Measurements from ENCODE around the gene SOX11. TPM values are rescaled to one million over a fixed set of nuclear protein-coding genes. Genes with fewer than 3 reads are reported as not detected.
A peak's percentile ranks its signal among the peaks of the same experiment; 100 is the strongest.

The SOX11 gene
- total RNA-seq, 8 experiments from 2014 or later = 0.10 to 221 (median 81.3) TPM

GRCh38 chr2:5692561-5693286 lies 540 bp downstream of the SOX11 start:
- 0 to 2% methylated on average over 5 to 20 of the region's 69 CpGs; no CpG with 5 or more reads in 8 of the 10 experiments for WGBS, 10 experiments
- Histone ChIP-seq H3K4me1 (replicated peaks in 1 of 2) (peaks cover 5 to 17% of the 10 kb centered on the region in 2 donors), H3K27ac (peak overlapping the region; percentile 68 to 83), H3K4me3 (peak overlapping the region; percentile 42 to 77 (median 69))
- ATAC-seq (replicated peaks in 6 of 8) = peak in 6 of 8 experiments; percentile 7 to 22 (median 14)
- in situ Hi-C loops (cut with MboI; ENCODE audit: low pct_unique_long_range_greater_than_20kb in 2 of 9, low sequenced_read_pairs in 9 of 9, unreplicated experiment in 9 of 9) = loop anchor here in 1 of 9 experiments (10.0 to 25.0 kb wide), 2 partner anchors 292 to 1730 kb away; no protein-coding TSS in a partner anchor

GRCh38 chr2:5693287-5694201 lies 1.4 kb downstream of the SOX11 start:
- peak in 1 of 8 experiments; percentile 1 for ATAC-seq (replicated peaks in 6 of 8)
- Histone ChIP-seq H3K27ac (peak overlapping the region; percentile 68 to 83), H3K4me3 (peak overlapping the region; percentile 42 to 77 (median 69)), H3K4me1 (replicated peaks in 1 of 2) (peaks cover 2 to 11% of the 10 kb centered on the region in 2 donors)
- in situ Hi-C loops (cut with MboI; ENCODE audit: low pct_unique_long_range_greater_than_20kb in 2 of 9, low sequenced_read_pairs in 9 of 9, unreplicated experiment in 9 of 9) = loop anchor here in 1 of 9 experiments (10.0 to 25.0 kb wide), 2 partner anchors 291 to 1731 kb away; no protein-coding TSS in a partner anchor
- WGBS, 10 experiments = 0 to 1% (median 0%) methylated on average over 1 to 19 of the region's 102 CpGs; no CpG with 5 or more reads in 4 of the 10 experiments

- ATAC-seq (replicated peaks in 6 of 8) = no peak
- 0 to 57% (median 7%) methylated on average over 1 to 8 of the region's 9 CpGs; no CpG with 5 or more reads in 4 of the 10 experiments for WGBS, 10 experiments
- H3K4me3 ChIP-seq = peak overlapping the region; percentile 42 to 77 (median 69)
- H3K4me1 ChIP-seq (replicated peaks in 1 of 2) = peaks cover 3 to 9% of the 10 kb centered on the region in 2 donors
- in situ Hi-C loops (cut with MboI; ENCODE audit: low pct_unique_long_range_greater_than_20kb in 2 of 9, low sequenced_read_pairs in 9 of 9, unreplicated experiment in 9 of 9) = loop anchor here in 1 of 9 experiments (10.0 to 25.0 kb wide), 2 partner anchors 290 to 1732 kb away; no protein-coding TSS in a partner anchor
- peak overlapping the region in 1 of 2 donors; percentile 68 for H3K27ac ChIP-seq
Measured at GRCh38 chr2:5694306-5694705, 2.1 kb downstream of the SOX11 start.

- in situ Hi-C loops (cut with MboI; ENCODE audit: low pct_unique_long_range_greater_than_20kb in 2 of 9, low sequenced_read_pairs in 9 of 9, unreplicated experiment in 9 of 9) = loop anchor here in 1 of 9 experiments (10.0 to 25.0 kb wide), 2 partner anchors 289 to 1734 kb away; no protein-coding TSS in a partner anchor
- peak in 2 of 8 experiments; percentile 3 to 55 for ATAC-seq (replicated peaks in 6 of 8)
- Histone ChIP-seq H3K4me1 (replicated peaks in 1 of 2) (peaks cover 13 to 23% of the 10 kb centered on the region in 2 donors), H3K4me3 (peak overlapping the region; percentile 42 to 77 (median 69)), H3K27ac (peak overlapping the region; percentile 81 to 89)
- WGBS, 10 experiments = 0 to 15% (median 1%) methylated on average over 1 to 10 of the region's 49 CpGs; no CpG with 5 or more reads in 3 of the 10 experiments
Measured at GRCh38 chr2:5695654-5696403, 3.6 kb downstream of the SOX11 start.

GRCh38 chr2:5696404-5696944 lies 4.3 kb downstream of the SOX11 start:
- no CpG with 5 or more reads among the region's 65 CpGs for WGBS, 10 experiments
- in situ Hi-C loops (cut with MboI; ENCODE audit: low pct_unique_long_range_greater_than_20kb in 2 of 9, low sequenced_read_pairs in 9 of 9, unreplicated experiment in 9 of 9) = loop anchor here in 1 of 9 experiments (10.0 to 25.0 kb wide), 2 partner anchors 288 to 1734 kb away; no protein-coding TSS in a partner anchor
- ATAC-seq (replicated peaks in 6 of 8) = peak in 6 of 8 experiments; percentile 1 to 6 (median 2)
- Histone ChIP-seq H3K4me3 (peak overlapping the region; percentile 42 to 77 (median 69)), H3K4me1 (replicated peaks in 1 of 2) (peaks cover 14 to 29% of the 10 kb centered on the region in 2 donors), H3K27ac (peak overlapping the region; percentile 81 to 89)

- Histone ChIP-seq H3K4me1 (replicated peaks in 1 of 2) (peaks cover 14 to 35% of the 10 kb centered on the region in 2 donors), H3K27ac (peak overlapping the region; percentile 81 to 89), H3K4me3 (peak overlapping the region; percentile 42 to 77 (median 69))
- in situ Hi-C loops (cut with MboI; ENCODE audit: low pct_unique_long_range_greater_than_20kb in 2 of 9, low sequenced_read_pairs in 9 of 9, unreplicated experiment in 9 of 9) = loop anchor here in 1 of 9 experiments (10.0 to 25.0 kb wide), 2 partner anchors 288 to 1735 kb away; no protein-coding TSS in a partner anchor
- WGBS, 10 experiments = 0% methylated on average over 4 to 14 of the region's 49 CpGs; no CpG with 5 or more reads in 8 of the 10 experiments
- peak in 6 of 8 experiments; percentile 2 to 28 (median 20) for ATAC-seq (replicated peaks in 6 of 8)
Measured at GRCh38 chr2:5696945-5697521, 4.8 kb downstream of the SOX11 start.

- H3K27ac ChIP-seq = peak overlapping the region; percentile 81 to 89
- 0 to 84% (median 40%) methylated on average over 1 to 8 of the region's 8 CpGs; no CpG with 5 or more reads in 1 of the 10 experiments for WGBS, 10 experiments
- no peak for ATAC-seq (replicated peaks in 6 of 8)
- H3K4me1 ChIP-seq (replicated peaks in 1 of 2) = peaks cover 14 to 38% of the 10 kb centered on the region in 2 donors
- peak overlapping the region; percentile 42 to 77 (median 69) for H3K4me3 ChIP-seq
- in situ Hi-C loops (cut with MboI; ENCODE audit: low pct_unique_long_range_greater_than_20kb in 2 of 9, low sequenced_read_pairs in 9 of 9, unreplicated experiment in 9 of 9) = loop anchor here in 1 of 9 experiments (10.0 to 25.0 kb wide), 2 partner anchors 287 to 1735 kb away; no protein-coding TSS in a partner anchor
Measured at GRCh38 chr2:5697562-5697961, 5.4 kb downstream of the SOX11 start.

GRCh38 chr2:5698134-5698533 lies 6.0 kb downstream of the SOX11 start:
- peaks cover 14 to 38% of the 10 kb centered on the region in 2 donors for H3K4me1 ChIP-seq (replicated peaks in 1 of 2)
- WGBS, 10 experiments = 25 to 80% (median 49%) methylated on average over 3 to 4 of the region's 4 CpGs; no CpG with 5 or more reads in 1 of the 10 experiments
- H3K4me3 ChIP-seq = peak overlapping the region; percentile 42 to 77 (median 69)
- ATAC-seq (replicated peaks in 6 of 8) = no peak
- H3K27ac ChIP-seq = no peak overlapping the region
- in situ Hi-C loops (cut with MboI; ENCODE audit: low pct_unique_long_range_greater_than_20kb in 2 of 9, low sequenced_read_pairs in 9 of 9, unreplicated experiment in 9 of 9) = loop anchor here in 1 of 9 experiments (10.0 to 25.0 kb wide), 2 partner anchors 287 to 1736 kb away; no protein-coding TSS in a partner anchor

GRCh38 chr2:5699963-5700362 lies 7.8 kb downstream of the SOX11 start:
- WGBS, 10 experiments = 8 to 94% (median 80%) methylated on average over 1 to 4 of the region's 4 CpGs; no CpG with 5 or more reads in 1 of the 10 experiments
- no peak overlapping the region for H3K27ac ChIP-seq
- no peak for ATAC-seq (replicated peaks in 6 of 8)
- H3K4me3 ChIP-seq = peak overlapping the region in 1 of 5 donors; percentile 70
- H3K4me1 ChIP-seq (replicated peaks in 1 of 2) = peaks cover 14 to 38% of the 10 kb centered on the region in 2 donors
- in situ Hi-C loops (cut with MboI; ENCODE audit: low pct_unique_long_range_greater_than_20kb in 2 of 9, low sequenced_read_pairs in 9 of 9, unreplicated experiment in 9 of 9) = loop anchor here in 3 of 9 experiments (10.0 to 25.0 kb wide), 4 partner anchors 285 to 1738 kb away; no protein-coding TSS in a partner anchor

GRCh38 chr2:5700551-5700950 lies 8.4 kb downstream of the SOX11 start:
- no peak for ATAC-seq (replicated peaks in 6 of 8)
- WGBS, 10 experiments = 0 to 88% (median 69%) methylated on average over 1 to 5 of the region's 5 CpGs
- Histone ChIP-seq H3K4me1 (replicated peaks in 1 of 2) (peaks cover 14 to 38% of the 10 kb centered on the region in 2 donors), H3K27ac (no peak overlapping the region), H3K4me3 (peak overlapping the region in 1 of 5 donors; percentile 70)
- in situ Hi-C loops (cut with MboI; ENCODE audit: low pct_unique_long_range_greater_than_20kb in 2 of 9, low sequenced_read_pairs in 9 of 9, unreplicated experiment in 9 of 9) = loop anchor here in 3 of 9 experiments (25.0 kb wide), 2 partner anchors 837 to 1062 kb away; no protein-coding TSS in a partner anchor

GRCh38 chr2:5701266-5701665 lies 9.1 kb downstream of the SOX11 start:
- WGBS, 10 experiments = 29 to 81% (median 50%) methylated on average over 2 to 3 of the region's 3 CpGs; no CpG with 5 or more reads in 3 of the 10 experiments
- in situ Hi-C loops (cut with MboI; ENCODE audit: low pct_unique_long_range_greater_than_20kb in 2 of 9, low sequenced_read_pairs in 9 of 9, unreplicated experiment in 9 of 9) = loop anchor here in 3 of 9 experiments (25.0 kb wide), 2 partner anchors 836 to 1061 kb away; no protein-coding TSS in a partner anchor
- Histone ChIP-seq H3K4me1 (replicated peaks in 1 of 2) (peaks cover 14 to 38% of the 10 kb centered on the region in 2 donors), H3K27ac (no peak overlapping the region), H3K4me3 (peak overlapping the region in 1 of 5 donors; percentile 70)
- no peak for ATAC-seq (replicated peaks in 6 of 8)

Data from motor neuron (in vitro differentiated cells).